SKM-1 (cell line): ENCODE data around the gene CYP4F8.
"Not testable (repeated sequence)": the region's sequence is repeated elsewhere in the genome, so short reads cannot be mapped to it uniquely, and the experiment has no call there.

Experiments
- DNase-seq: peaks from one replicate; lab custom pipeline; 2025; ENCODE audit not compliant: unreplicated experiment; lab: John Stamatoyannopoulos, UW

CYP4F8 gene

DNA sequence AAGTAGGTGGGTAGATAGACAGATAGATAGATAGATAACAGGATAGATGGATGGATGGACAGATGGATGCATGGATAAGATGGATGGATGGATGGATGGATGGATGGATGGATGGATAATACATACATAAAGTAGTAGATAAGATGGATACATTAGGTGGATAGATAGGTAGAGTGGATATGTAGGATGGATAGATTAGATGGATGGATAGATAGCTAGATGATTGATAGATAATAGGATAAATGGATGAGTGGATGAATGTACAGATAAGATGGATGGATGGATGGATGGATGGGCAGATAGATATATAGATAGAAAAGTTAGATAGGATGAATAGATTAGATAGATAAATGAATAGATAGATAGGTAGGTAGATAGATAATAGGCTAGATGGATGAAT is 27.8 kb downstream of the CYP4F8 start:
- no peak for DNase-seq

DNA sequence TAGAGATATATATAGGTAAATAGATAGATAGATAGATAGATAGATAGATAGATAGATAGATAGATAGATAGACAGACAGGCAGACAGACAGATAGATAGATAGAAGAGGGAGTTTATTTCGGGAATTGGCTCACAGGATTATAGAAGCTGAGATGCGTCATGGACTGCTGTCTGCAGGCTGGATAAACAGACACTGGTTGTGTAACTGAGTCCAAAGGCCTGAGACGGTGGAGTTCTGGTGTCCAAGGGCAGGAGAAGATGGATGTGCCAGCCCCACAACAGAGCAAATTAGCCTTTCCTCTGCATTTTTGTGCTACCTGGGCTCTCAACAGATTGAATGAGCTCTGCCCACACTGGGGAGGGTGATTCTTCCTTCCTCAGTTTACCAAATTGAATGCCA is 28.4 kb downstream of the CYP4F8 start:
- DNase-seq: no peak

DNA sequence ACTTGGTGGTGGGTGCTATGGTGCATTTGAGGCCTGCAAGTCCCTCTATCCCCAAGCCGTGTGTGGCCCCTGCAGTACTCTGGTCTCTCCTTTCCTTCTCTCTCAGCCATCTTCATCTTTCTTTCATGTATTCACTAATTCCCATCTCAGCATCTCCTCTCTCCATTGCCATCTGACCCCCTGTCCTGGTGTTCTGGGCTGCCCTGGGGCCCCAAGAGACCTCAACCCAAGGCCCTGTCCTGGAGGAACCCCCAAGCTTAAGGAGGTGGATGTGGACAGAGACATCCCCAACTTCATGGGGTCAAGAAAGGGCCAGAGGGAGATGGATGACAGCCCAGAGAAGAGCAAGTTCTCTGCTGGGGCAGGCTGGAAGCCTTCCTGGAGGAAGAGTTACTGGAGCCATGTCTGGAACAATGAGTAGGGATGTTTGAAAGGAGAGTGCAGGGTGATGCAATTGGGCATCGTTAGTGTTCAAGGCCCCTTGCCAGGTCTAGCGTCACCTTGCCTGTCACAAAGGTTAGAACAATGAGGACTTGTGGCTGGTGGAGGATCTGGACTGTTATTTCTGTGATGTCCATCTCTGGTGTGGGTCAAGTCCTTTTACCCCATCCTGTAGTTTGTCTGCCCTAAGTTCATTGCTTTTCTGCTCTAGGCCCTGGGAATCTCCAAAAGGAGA is 29.2 kb downstream of the CYP4F8 start:
- no peak for DNase-seq

- DNase-seq: no peak
Observed at GRCh38 chr19:15644816-15645215, 29.8 kb downstream of the CYP4F8 start.

DNA sequence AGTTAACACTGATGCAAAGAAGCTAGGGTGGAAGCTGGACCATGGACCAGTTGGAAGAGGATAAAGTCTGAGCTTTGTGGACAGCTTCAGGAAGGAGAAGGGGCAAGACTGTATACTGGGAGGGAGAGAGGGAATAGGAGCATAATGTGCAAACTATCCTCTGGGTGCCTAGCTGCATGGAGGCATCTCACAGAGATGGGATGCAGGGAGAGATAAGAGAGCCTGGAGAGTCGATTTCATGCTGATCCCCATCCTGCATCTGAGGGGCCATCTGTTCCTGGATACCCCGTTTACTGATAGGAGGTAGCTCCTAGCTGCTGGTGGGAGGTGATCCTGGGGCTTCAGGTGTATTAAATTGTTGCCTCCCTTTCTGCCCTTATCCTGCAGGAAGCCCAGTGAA is 34.5 kb downstream of the CYP4F8 start:
- no peak for DNase-seq

GRCh38 chr19:15650123-15650522 is 35.1 kb downstream of the CYP4F8 start:
- DNase-seq: not testable (repeated sequence)

DNA sequence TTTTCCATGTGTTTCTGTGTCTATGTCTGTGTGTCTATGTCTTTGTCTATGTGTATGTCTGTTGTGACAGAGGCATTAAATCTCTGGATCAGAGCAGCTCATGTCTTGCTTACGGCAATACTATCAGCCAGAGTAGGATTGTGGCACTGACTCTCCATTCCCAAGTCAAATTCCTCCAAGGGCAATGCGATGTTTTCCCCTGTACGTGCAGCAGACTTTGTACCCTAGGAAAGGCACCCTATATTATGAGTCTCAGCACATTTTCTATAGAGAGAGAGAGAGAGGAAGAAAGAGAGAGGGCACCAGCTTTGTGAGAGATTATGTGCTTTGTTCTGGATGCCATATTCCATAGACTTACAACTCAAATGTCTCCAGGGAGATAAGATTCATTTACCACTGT is 36.8 kb downstream of the CYP4F8 start:
- DNase-seq: no peak

DNA sequence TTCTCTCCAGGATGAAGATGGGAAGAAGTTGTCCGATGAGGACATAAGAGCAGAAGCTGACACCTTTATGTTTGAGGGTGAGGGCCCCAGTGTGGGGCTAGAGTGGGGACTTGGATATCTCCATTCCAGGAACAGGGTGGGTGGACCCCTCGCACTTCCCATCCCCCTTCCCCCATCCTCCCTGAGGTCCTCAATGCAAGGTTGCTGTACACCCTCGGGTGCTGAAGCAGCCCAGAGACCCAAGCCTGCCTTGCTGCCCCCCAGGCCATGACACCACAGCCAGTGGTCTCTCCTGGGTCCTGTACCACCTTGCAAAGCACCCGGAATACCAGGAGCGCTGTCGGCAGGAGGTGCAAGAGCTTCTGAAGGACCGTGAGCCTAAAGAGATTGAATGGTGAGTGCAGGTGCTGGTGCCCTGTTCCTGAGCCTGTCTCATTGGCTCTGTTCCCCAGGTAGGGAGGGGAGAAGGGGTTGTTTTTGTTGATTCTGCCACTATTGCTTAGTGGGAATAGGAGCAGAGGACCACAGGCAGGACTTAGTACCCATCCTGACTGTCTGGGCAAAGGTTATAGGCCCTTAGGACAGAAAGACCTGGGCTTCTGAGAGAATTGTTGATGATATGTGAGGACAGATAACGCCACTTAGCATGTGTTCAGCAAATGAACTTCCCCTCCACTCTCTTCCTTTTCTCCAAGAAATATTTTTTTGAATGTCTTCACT is 37.7 kb downstream of the CYP4F8 start:
- no peak for DNase-seq

DNA sequence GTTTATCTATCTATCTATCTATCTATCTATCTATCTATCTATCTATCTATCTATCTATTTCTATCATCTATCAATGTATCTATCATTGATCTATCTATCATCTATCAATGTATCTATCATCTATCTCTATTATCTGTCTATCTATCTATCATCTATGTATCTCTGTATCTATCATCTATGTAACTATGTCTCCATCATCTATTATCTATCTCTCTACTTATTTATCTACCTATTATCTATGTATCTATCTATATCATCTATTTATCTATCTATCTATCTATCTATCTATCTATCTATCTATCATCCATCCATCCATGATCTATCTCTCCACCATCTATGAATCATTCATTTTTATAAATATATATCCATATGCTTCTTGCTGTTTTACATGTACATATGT is 41.4 kb downstream of the CYP4F8 start:
- DNase-seq: no peak

- no peak for DNase-seq
Observed at GRCh38 chr19:15663247-15663646, 48.2 kb downstream of the CYP4F8 start.

GRCh38 chr19:15666186-15666585 is 51.2 kb downstream of the CYP4F8 start:
- no peak for DNase-seq

DNA sequence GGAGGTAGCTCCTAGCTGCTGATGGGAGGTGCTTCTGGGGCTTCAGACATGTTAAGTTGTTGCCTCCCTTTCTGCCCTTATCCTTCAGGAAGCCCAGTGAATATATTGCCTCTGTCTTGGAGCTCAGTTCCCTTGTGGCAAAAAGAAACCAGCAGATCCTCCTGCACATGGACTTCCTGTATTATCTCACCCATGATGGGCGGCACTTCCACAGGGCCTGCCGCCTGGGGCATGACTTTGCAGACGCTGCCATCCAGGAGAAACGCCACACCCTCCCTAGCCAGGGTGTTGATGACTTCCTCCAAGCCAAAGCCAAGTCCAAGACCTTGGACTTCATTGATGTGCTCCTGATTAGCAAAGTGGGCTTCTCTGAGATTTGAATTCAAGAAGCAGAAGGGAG is 51.9 kb downstream of the CYP4F8 start:
- no peak for DNase-seq

DNA sequence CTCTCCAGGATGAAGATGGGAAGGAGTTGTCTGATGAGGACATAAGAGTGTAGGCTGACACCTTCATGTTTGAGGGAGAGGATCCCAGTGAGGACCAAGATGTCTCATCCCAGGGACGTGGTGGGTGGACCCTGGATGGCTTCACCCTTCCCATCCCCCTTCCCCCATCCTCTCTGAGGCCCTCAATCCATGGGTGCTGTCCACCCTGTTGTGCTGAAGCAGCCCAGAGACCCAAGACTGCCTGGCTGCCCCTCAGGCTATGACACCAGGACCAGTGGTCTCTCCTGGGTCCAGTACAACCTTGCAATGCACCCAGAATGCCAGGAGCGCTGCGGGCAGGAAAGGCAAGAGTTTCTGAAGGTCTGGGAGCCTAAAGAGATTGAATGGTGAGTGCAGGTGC is 54.4 kb downstream of the CYP4F8 start:
- DNase-seq: no peak

DNA sequence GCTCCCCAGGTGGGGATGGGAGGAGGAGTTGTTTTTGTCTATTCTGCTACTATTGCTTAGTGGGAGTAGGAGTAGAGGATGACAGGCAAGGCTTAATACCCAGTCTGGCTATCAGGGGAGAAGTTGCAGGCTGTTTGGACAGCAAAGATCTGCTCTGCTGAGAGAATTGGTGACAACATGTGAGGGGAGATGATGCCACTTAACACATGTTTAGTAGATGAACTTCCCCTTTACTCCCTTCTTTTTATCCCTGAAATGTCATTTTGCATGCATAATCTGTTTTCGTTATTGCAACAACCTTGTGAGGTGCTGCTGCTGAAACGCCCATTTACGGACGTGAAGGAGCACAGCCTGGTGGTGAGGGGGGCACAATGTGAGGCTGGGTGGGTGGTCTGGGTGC is 54.9 kb downstream of the CYP4F8 start:
- DNase-seq: no peak

DNA sequence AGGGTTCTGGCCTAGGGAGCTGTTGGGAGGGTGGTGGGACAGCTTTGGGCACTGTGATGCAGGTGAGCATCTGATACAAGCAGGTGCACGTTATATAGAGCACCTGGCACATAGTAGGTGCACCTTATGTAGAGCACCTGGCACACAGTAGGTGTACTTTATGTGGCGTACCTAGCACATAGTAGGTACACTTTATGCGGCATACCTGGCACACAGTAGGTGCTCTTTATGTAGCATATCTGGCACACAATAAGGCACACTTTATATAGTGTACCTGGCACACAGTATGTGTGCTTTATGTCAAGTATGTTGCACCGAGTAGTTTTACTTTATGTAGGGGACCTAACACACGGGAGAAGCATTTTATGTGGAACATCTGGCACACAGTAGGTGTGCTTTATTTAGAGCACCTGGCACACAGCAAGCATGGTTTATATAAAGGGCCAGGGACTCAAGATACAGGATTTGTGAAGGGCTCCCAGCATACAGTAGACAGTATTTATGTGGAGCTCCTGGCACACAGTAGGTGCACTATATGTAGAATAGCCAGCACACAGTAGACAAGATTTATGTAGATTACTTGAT is 56.3 kb downstream of the CYP4F8 start:
- DNase-seq: no peak

GRCh38 chr19:15671891-15672579 is 57.0 kb downstream of the CYP4F8 start:
- DNase-seq: no peak

- no peak for DNase-seq
Observed at GRCh38 chr19:15672580-15673175, 57.7 kb downstream of the CYP4F8 start, which contains the start of gene CYP4F12. Gene CYP4F12, plus strand, starts transcription at chr19:15673087. Its CDS starts 443 bp downstream, at chr19:15673530.

GRCh38 chr19:15673176-15673654 is 58.2 kb downstream of the CYP4F8 start:
- no peak for DNase-seq

GRCh38 chr19:15675560-15675959 is 60.5 kb downstream of the CYP4F8 start:
- no peak for DNase-seq

DNA sequence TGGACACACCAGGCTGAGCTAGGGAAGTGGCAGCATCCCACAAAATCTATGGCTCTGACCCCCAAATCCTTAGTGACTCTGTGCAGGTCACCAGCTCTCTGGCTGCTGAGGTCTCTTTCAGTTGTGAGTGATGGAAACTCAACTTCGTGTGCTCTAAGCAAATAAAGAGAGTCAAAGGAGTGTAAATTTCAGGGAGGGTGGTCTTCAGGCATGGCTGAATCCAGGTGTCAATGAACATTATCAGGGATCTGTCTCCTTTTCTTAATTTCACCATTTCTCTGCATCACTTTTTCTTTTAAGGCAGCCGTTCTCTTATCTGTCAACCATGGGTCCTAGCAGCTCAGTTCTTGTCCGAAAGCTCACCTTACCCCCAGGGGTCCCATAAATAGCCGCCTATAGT is 64.1 kb downstream of the CYP4F8 start:
- no peak for DNase-seq

DNA sequence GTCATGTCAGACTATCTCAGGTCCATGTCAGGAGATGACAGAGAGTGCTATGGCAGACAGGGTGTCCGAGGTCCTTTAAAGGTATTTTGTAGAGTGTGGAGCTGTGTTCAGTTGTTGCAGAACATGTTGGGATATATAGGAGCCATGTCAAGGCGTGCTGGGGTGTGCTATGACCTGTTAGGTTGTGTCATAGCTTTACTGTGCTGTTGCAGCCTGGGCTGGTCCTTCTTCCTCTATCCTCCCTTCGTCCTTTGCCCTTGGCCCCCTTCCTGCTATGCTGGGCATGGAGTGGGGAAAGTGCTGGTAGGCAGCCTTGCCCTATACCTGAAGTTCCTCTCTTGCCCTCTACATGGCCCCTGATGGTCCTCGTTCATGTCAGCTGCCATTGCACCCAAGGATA is 64.8 kb downstream of the CYP4F8 start:
- DNase-seq: not testable (repeated sequence)
